ENCODE data around the gene ADA. TPM values are rescaled to one million over a fixed set of nuclear protein-coding genes. Genes with fewer than 3 reads are reported as not detected.

Gene ADA
- total RNA-seq, 2 donors from 2014 or later: 1.1 to 10.0 TPM

GRCh38 chr20:44642203-44643153 lies 9.0 kb downstream of the ADA start:
- Histone ChIP-seq H3K9me3 (no peaks in the 10 kb centered on the region), H3K27ac (peak overlapping the region; percentile 12 to 57), H3K36me3 (no peaks in the 10 kb centered on the region), H3K27me3 (replicated peaks; ENCODE audit: insufficient read depth) (no peaks in the 10 kb centered on the region), H3K4me1 (replicated peaks) (peaks cover 3% of the 10 kb centered on the region), H3K4me3 (no peak overlapping the region)
- WGBS: 16% methylated on average over 17 of the region's 17 CpGs
- TF ChIP-seq POLR2AphosphoS5 (IDR thresholded peaks at IDR 0.05): no peak
- TF ChIP-seq CTCF (IDR thresholded peaks at IDR 0.05): no peak
- TF ChIP-seq POLR2A (IDR thresholded peaks at IDR 0.05): no peak
- peak; percentile 21 for DNase-seq (ENCODE audit: low spot score)
- intact Hi-C loops (cut with DNase I): no loop called here

- no peaks in the 10 kb centered on the region for H3K9me3 ChIP-seq
- intact Hi-C loops (cut with DNase I): no loop called here
- DNase-seq (ENCODE audit: low spot score): no peak
- H3K4me3 ChIP-seq: no peak overlapping the region
- H3K36me3 ChIP-seq: no peaks in the 10 kb centered on the region
- H3K27me3 ChIP-seq (replicated peaks; ENCODE audit: insufficient read depth): no peaks in the 10 kb centered on the region
- WGBS: 90% methylated on average over 5 of the region's 5 CpGs
- H3K4me1 ChIP-seq (replicated peaks): peaks cover 3% of the 10 kb centered on the region
- no peak for TF ChIP-seq CTCF (IDR thresholded peaks at IDR 0.05)
- no peak for TF ChIP-seq POLR2AphosphoS5 (IDR thresholded peaks at IDR 0.05)
- TF ChIP-seq POLR2A (IDR thresholded peaks at IDR 0.05): no peak
- H3K27ac ChIP-seq: no peak overlapping the region
Measured at GRCh38 chr20:44641325-44641724, 10.2 kb downstream of the ADA start.

GRCh38 chr20:44640522-44640921 lies 11.0 kb downstream of the ADA start:
- intact Hi-C loops (cut with DNase I): no loop called here
- DNase-seq (ENCODE audit: low spot score): no peak
- Histone ChIP-seq H3K4me3 (no peak overlapping the region), H3K9me3 (no peaks in the 10 kb centered on the region), H3K36me3 (no peaks in the 10 kb centered on the region), H3K27me3 (replicated peaks; ENCODE audit: insufficient read depth) (no peaks in the 10 kb centered on the region), H3K4me1 (replicated peaks) (peaks cover 3% of the 10 kb centered on the region), H3K27ac (no peak overlapping the region)
- no peak for TF ChIP-seq CTCF (IDR thresholded peaks at IDR 0.05)
- TF ChIP-seq POLR2A (IDR thresholded peaks at IDR 0.05): no peak
- TF ChIP-seq POLR2AphosphoS5 (IDR thresholded peaks at IDR 0.05): no peak
- 96% methylated on average over 2 of the region's 2 CpGs for WGBS

- no peak for TF ChIP-seq CTCF (IDR thresholded peaks at IDR 0.05)
- TF ChIP-seq POLR2A (IDR thresholded peaks at IDR 0.05): no peak
- no peak for TF ChIP-seq POLR2AphosphoS5 (IDR thresholded peaks at IDR 0.05)
- Histone ChIP-seq H3K36me3 (no peaks in the 10 kb centered on the region), H3K4me3 (no peak overlapping the region), H3K27me3 (replicated peaks; ENCODE audit: insufficient read depth) (no peaks in the 10 kb centered on the region), H3K9me3 (no peaks in the 10 kb centered on the region), H3K4me1 (replicated peaks) (peaks cover 3% of the 10 kb centered on the region), H3K27ac (no peak overlapping the region)
- WGBS: 76% methylated on average over 11 of the region's 11 CpGs
- intact Hi-C loops (cut with DNase I): no loop called here
- no peak for DNase-seq (ENCODE audit: low spot score)
Measured at GRCh38 chr20:44637522-44638372, 13.8 kb downstream of the ADA start.
